HUES48 (cell line): Measurements from ENCODE around the gene MOV10L1.

Experiments
- H3K27ac ChIP-seq: one replicate; pipeline ENCODE4 v1.7.0; 2013; ENCODE audit warnings: low read depth, low read length, inconsistent platforms
- H3K27me3 ChIP-seq: 2 replicates; pipeline ENCODE4 v1.6.1; 2013; ENCODE audit warnings: mild to moderate bottlenecking, low read length; ENCODE audit not compliant: control insufficient read depth, insufficient read depth
- H3K36me3 ChIP-seq: 2 replicates; pipeline ENCODE4 v1.6.1; 2013; ENCODE audit warnings: low read length; ENCODE audit not compliant: control insufficient read depth, insufficient read depth
- H3K4me1 ChIP-seq: 2 replicates; pipeline ENCODE4 v1.6.1; 2013; ENCODE audit warnings: mild to moderate bottlenecking, low read length; ENCODE audit not compliant: control insufficient read depth, insufficient read depth
- H3K4me3 ChIP-seq: 2 replicates; pipeline ENCODE4 v1.5.1; 2013; ENCODE audit warnings: mild to moderate bottlenecking, low read depth, low read length
- H3K9ac ChIP-seq: 2 replicates; pipeline ENCODE4 v1.6.1; 2013; ENCODE audit warnings: mild to moderate bottlenecking, low read depth, low read length, moderate library complexity
- H3K9me3 ChIP-seq: 2 replicates; pipeline ENCODE4 v1.6.1; 2013; ENCODE audit warnings: low read length; ENCODE audit not compliant: control insufficient read depth, insufficient read depth

The MOV10L1 gene

GRCh38 chr22:50049299-50050195, 40.3 kb upstream of the MOV10L1 start:
- no peak overlapping the region for H3K4me3 ChIP-seq
- H3K36me3 ChIP-seq = no peaks in the 10 kb centered on the region
- no peaks in the 10 kb centered on the region for H3K4me1 ChIP-seq
- no peaks in the 10 kb centered on the region; the same call in 1 of the 2 replicates for H3K9me3 ChIP-seq
- H3K27ac ChIP-seq = no peak overlapping the region
- H3K27me3 ChIP-seq = no peaks in the 10 kb centered on the region
- H3K9ac ChIP-seq = no peak overlapping the region

DNA sequence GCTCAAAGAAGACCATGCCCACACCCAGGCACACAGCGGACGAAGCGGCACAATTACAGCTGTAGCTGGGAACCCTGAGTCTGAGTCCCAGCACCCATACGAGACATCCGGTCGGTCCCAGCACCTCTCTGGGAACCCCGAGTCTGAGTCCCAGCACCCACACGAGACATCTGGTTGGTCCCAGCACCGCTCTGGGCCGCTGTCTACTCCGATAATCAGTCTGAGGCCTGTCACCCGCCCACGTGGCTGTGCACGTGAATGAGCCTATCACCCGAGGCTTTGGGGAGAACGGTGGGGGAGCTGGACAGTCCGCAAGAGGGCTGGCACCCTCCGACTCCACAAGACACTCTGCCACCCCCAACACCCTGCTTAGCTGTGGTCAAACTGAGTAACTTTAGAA, 37.9 kb upstream of the MOV10L1 start:
- Histone ChIP-seq H3K9ac (no peak overlapping the region), H3K4me1 (no peaks in the 10 kb centered on the region), H3K4me3 (no peak overlapping the region), H3K36me3 (no peaks in the 10 kb centered on the region), H3K27me3 (no peaks in the 10 kb centered on the region; the same call in 1 of the 2 replicates), H3K27ac (no peak overlapping the region), H3K9me3 (no peaks in the 10 kb centered on the region; the same call in 1 of the 2 replicates)

GRCh38 chr22:50053861-50054260, 35.9 kb upstream of the MOV10L1 start:
- peaks cover 13% of the 10 kb centered on the region for H3K27me3 ChIP-seq
- no peak overlapping the region for H3K4me3 ChIP-seq
- H3K4me1 ChIP-seq = no peaks in the 10 kb centered on the region
- H3K36me3 ChIP-seq = no peaks in the 10 kb centered on the region
- H3K27ac ChIP-seq = no peak overlapping the region
- no peak overlapping the region for H3K9ac ChIP-seq
- H3K9me3 ChIP-seq = no peaks in the 10 kb centered on the region; the same call in 1 of the 2 replicates

DNA sequence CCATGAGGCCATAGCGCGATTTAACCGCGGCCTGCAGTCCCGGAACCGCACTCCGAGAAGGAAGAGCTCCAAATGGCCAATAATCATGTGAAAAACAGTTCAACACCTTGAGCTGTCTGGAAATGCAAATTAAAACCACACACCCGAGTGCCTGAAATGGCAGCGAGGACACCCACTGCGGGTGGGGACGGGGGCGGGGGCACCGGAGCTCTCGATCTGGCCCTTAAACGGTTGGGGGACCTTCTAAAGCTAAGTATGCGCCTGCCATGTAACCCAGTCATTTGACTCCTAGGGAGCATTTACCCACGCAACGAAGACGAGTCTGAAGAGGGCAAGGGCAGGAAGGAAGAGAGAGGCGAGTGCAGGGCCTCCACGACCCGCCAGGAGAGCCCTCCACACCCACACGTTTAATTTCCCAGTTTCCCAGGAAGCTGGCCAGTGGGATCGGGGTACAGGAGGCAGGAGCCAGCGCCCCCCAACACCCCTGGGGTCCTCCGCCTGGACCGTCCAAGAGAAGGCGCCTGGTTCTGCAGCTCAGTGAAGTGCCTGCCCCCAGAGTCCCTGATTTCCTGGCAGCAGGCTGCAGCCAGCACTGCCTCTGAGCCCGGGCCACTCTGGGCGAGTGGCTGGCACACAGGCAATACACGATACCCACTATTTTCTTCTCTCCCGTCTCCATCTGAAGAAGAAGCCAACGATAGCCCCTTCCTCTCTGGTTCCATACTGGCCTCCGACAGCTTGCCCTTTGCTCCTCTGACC, 33.4 kb upstream of the MOV10L1 start:
- H3K36me3 ChIP-seq = no peaks in the 10 kb centered on the region
- peaks cover 2% of the 10 kb centered on the region for H3K4me1 ChIP-seq
- no peak overlapping the region for H3K4me3 ChIP-seq
- H3K9ac ChIP-seq = no peak overlapping the region
- H3K27me3 ChIP-seq = peaks cover 26% of the 10 kb centered on the region
- H3K9me3 ChIP-seq = no peaks in the 10 kb centered on the region; the same call in 1 of the 2 replicates
- no peak overlapping the region for H3K27ac ChIP-seq

GRCh38 chr22:50057278-50058060, 32.3 kb upstream of the MOV10L1 start:
- peaks cover 2% of the 10 kb centered on the region for H3K4me1 ChIP-seq
- peaks cover 26% of the 10 kb centered on the region for H3K27me3 ChIP-seq
- H3K27ac ChIP-seq = no peak overlapping the region
- H3K36me3 ChIP-seq = no peaks in the 10 kb centered on the region
- no peak overlapping the region for H3K9ac ChIP-seq
- no peaks in the 10 kb centered on the region; the same call in 1 of the 2 replicates for H3K9me3 ChIP-seq
- no peak overlapping the region for H3K4me3 ChIP-seq

- Histone ChIP-seq H3K9ac (no peak within 1 kb of the TSS), H3K9me3 (no peaks in the 10 kb centered on the region), H3K4me3 (peak within 1 kb of the TSS; percentile 58), H3K4me1 (peaks cover 2% of the 10 kb centered on the region), H3K36me3 (no peaks in the 10 kb centered on the region), H3K27me3 (peaks cover 26% of the 10 kb centered on the region), H3K27ac (no peak within 1 kb of the TSS)
Observed at GRCh38 chr22:50058061-50058905, 31.5 kb upstream of the MOV10L1 start, which contains the start of gene TTLL8. TTLL8 (minus strand) TSS chr22:50058298.

GRCh38 chr22:50058906-50059880, 30.6 kb upstream of the MOV10L1 start:
- Histone ChIP-seq H3K36me3 (no peaks in the 10 kb centered on the region), H3K9me3 (no peaks in the 10 kb centered on the region), H3K27me3 (peaks cover 26% of the 10 kb centered on the region), H3K4me3 (peak overlapping the region; percentile 58), H3K27ac (no peak overlapping the region), H3K9ac (no peak overlapping the region), H3K4me1 (peaks cover 2% of the 10 kb centered on the region)

DNA sequence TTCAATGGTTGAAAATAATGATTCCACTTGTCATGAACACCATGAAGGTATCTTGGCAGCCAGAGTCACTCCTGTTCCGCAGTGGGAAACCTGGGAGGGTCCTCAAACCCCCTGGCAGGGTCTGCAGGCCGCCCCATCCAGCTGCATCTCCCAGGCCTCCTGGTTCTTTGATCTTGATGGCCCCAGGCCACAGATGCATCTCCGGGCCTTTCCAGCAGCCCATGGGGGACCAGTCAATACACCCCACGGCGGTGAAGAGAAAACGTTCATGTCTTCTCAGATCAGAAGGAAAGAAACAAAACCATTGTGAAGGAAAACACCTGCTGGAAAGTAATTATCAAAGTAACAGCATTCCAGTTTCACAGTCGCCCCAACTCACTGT, 29.9 kb upstream of the MOV10L1 start:
- H3K9me3 ChIP-seq = no peaks in the 10 kb centered on the region
- H3K36me3 ChIP-seq = no peaks in the 10 kb centered on the region
- no peak overlapping the region for H3K4me3 ChIP-seq
- peaks cover 26% of the 10 kb centered on the region for H3K27me3 ChIP-seq
- H3K27ac ChIP-seq = no peak overlapping the region
- H3K9ac ChIP-seq = no peak overlapping the region
- H3K4me1 ChIP-seq = peaks cover 2% of the 10 kb centered on the region

GRCh38 chr22:50060441-50061140, 29.2 kb upstream of the MOV10L1 start:
- no peaks in the 10 kb centered on the region for H3K36me3 ChIP-seq
- no peaks in the 10 kb centered on the region for H3K9me3 ChIP-seq
- no peak overlapping the region for H3K9ac ChIP-seq
- peaks cover 2% of the 10 kb centered on the region for H3K4me1 ChIP-seq
- no peak overlapping the region for H3K4me3 ChIP-seq
- no peak overlapping the region for H3K27ac ChIP-seq
- H3K27me3 ChIP-seq = peaks cover 26% of the 10 kb centered on the region
